ENCODE results near the gene COBL. TPM values are rescaled to one million over a fixed set of nuclear protein-coding genes. Genes with fewer than 3 reads are reported as not detected.

Gene COBL
- total and polyA plus RNA-seq, 10 of the 15 experiments (the other 5 are each of a cell fraction or from before 2014, with no cell fraction given), result 0.21 TPM; not detected in 9

- intact Hi-C loops (cut with micrococcal nuclease; ENCODE audit: unreplicated experiment) (no loop called here), in situ Hi-C loops (cut with MboI) (no loop called here)
- ChIA-PET POLR2A (interaction anchor here (0.6 kb wide), 1 partner anchor 11 kb away, joined by 5 read pairs; no protein-coding TSS in a partner anchor), CTCF (no interaction called here), RAD21 (ENCODE audit: unreplicated experiment) (no interaction called here), SMC1A (ENCODE audit: uncharacterized antibody, unreplicated experiment) (interaction anchor here (0.7 kb wide), 1 partner anchor 143 kb away, joined by 5 read pairs; no protein-coding TSS in a partner anchor)
- no peak overlapping the region for H3K4me2 ChIP-seq (ENCODE audit: control insufficient read depth, insufficient read depth)
- TF ChIP-seq CHD4 (IDR thresholded peaks at IDR 0.05) (no peak), HDGF (IDR thresholded peaks at IDR 0.05) (no peak), USF1 (IDR thresholded peaks at IDR 0.05; ENCODE audit: borderline replicate concordance, extremely low read length, insufficient read depth, low read depth, low read length) (no peak), SUZ12 (IDR thresholded peaks at IDR 0.05; ENCODE audit: unreplicated experiment) (no peak), POLR2A (IDR thresholded peaks at IDR 0.05; ENCODE audit: low read depth, low read length) (no peak), ZNF384 (IDR thresholded peaks at IDR 0.05; ENCODE audit: borderline replicate concordance, low read depth, low read length) (no peak), PAX5 (IDR thresholded peaks at IDR 0.05; ENCODE audit: borderline replicate concordance, low read depth, low read length) (no peak), EP300 (IDR thresholded peaks at IDR 0.05; ENCODE audit: borderline replicate concordance in 1 of 2, control insufficient read depth in 1 of 2, low read depth in 2 of 2, low read length in 2 of 2) (no peak)
- no TSS peak for BruUV-seq (replicated peaks)
- ATAC-seq, result no peak
- H3K27ac ChIP-seq (ENCODE audit: control insufficient read depth, insufficient read depth), result no peak overlapping the region
- no peak overlapping the region for H3K4me3 ChIP-seq
- H2AFZ ChIP-seq (ENCODE audit: control insufficient read depth, low read depth, low read length), result no peak overlapping the region
- H3K9me3 ChIP-seq (replicated peaks; ENCODE audit: control insufficient read depth, insufficient read depth, low read length), result no peaks in the 10 kb centered on the region
- H3K36me3 ChIP-seq (ENCODE audit: control insufficient read depth in 2 of 2, insufficient read depth in 2 of 2, low read length in 1 of 2), result no peaks in the 10 kb centered on the region
- H3K79me2 ChIP-seq (ENCODE audit: control insufficient read depth, insufficient read depth, low read length), result no peaks in the 10 kb centered on the region
- no peaks in the 10 kb centered on the region; a peak in 1 of 4 replicates for H3K27me3 ChIP-seq (replicated peaks in 1 of 2; ENCODE audit: control insufficient read depth in 2 of 2, insufficient read depth in 2 of 2, low read length in 1 of 2)
- no peak for DNase-seq (ENCODE audit: low read depth, low spot score)
- 16% methylated on average over 3 of the region's 3 CpGs for WGBS (ENCODE audit: insufficient coverage, insufficient replicate concordance, low lambda C conversion rate, missing lambda C conversion rate)
- H3K9ac ChIP-seq (ENCODE audit: control insufficient read depth, insufficient read depth, low read length), result no peak overlapping the region
- H4K20me1 ChIP-seq (ENCODE audit: control insufficient read depth, insufficient read depth), result no peaks in the 10 kb centered on the region
- FAIRE-seq, result no peak
- H3K4me1 ChIP-seq (ENCODE audit: control insufficient read depth, insufficient read depth, low read length), result no peaks in the 10 kb centered on the region
Measured at GRCh38 chr7:51006483-51007235, 309.9 kb downstream of the COBL start.

Measured in GM12878 (cell line).